Endodermal cell (in vitro differentiated cells): ENCODE data around the gene WDR86. TPM values are rescaled to one million over a fixed set of nuclear protein-coding genes. Genes with fewer than 3 reads are reported as not detected.

Source experiments
- DNase-seq: peaks from one replicate; pipeline ENCODE4 v3.0.0-alpha.2; 2017
- H3K27ac ChIP-seq: 2 replicates; pipeline ENCODE4 v1.5.1; 2013; ENCODE audit warnings: mild to moderate bottlenecking, low read depth, low read length, moderate library complexity
- H3K27me3 ChIP-seq: 2 replicates; pipeline ENCODE4 v1.6.1; 2013; ENCODE audit warnings: mild to moderate bottlenecking, low read length, moderate library complexity; ENCODE audit not compliant: insufficient read depth, control insufficient read depth, poor library complexity, severe bottlenecking
- H3K36me3 ChIP-seq: 2 replicates; pipeline ENCODE4 v1.7.0; 2013; ENCODE audit warnings: mild to moderate bottlenecking, low read length, moderate library complexity; ENCODE audit not compliant: control insufficient read depth, insufficient read depth
- H3K4me1 ChIP-seq: one replicate; pipeline ENCODE4 v1.7.0; 2013; ENCODE audit warnings: low read length; ENCODE audit not compliant: control insufficient read depth, insufficient read depth
- H3K4me3 ChIP-seq: 2 replicates; pipeline ENCODE4 v1.5.1; 2013; ENCODE audit warnings: mild to moderate bottlenecking, low read length, moderate library complexity
- H3K9ac ChIP-seq: 2 replicates; pipeline ENCODE4 v1.6.1; 2013; ENCODE audit warnings: mild to moderate bottlenecking, low read length, moderate library complexity; ENCODE audit not compliant: poor library complexity, severe bottlenecking; ENCODE audit errors: extremely low read depth
- H3K9me3 ChIP-seq: 2 replicates; pipeline ENCODE4 v1.6.1; 2013; ENCODE audit warnings: mild to moderate bottlenecking, low read length, moderate library complexity; ENCODE audit not compliant: control insufficient read depth
- H3K27ac Mint-ChIP-seq: 2 replicates; pipeline ENCODE4 v1.8.0; 2020; ENCODE audit warnings: mixed read lengths
- H3K27me3 Mint-ChIP-seq: 2 replicates; pipeline ENCODE4 v1.8.0; 2021; ENCODE audit warnings: mild to moderate bottlenecking, mixed read lengths; ENCODE audit not compliant: insufficient read depth
- H3K36me3 Mint-ChIP-seq: 2 replicates; pipeline ENCODE4 v1.8.0; 2020; ENCODE audit warnings: low read depth, mixed read lengths
- H3K4me1 Mint-ChIP-seq: 2 replicates; pipeline ENCODE4 v1.8.0; 2020; ENCODE audit warnings: mixed read lengths
- H3K4me3 Mint-ChIP-seq: 2 replicates; pipeline ENCODE4 v1.8.0; 2020; ENCODE audit warnings: mild to moderate bottlenecking, moderate library complexity, mixed read lengths
- H3K9me3 Mint-ChIP-seq: 2 replicates; pipeline ENCODE4 v1.8.0; 2020; ENCODE audit warnings: mild to moderate bottlenecking, mixed read lengths
- CTCF ChIP-seq: fragments of 200-600 bp; sonication (generic); conservative IDR thresholded peaks from 2 replicates; pipeline ENCODE4 v1.5.0; 2021; ENCODE audit warnings: antibody characterized with exemption, mild to moderate bottlenecking
- WGBS, 2 experiments: methylation state at CpG; one replicate each; pipeline versions ENCODE4 v1.1.5 to v1.1.7; 2013; ENCODE audit warnings: missing lambda C conversion rate in 2 of 2, mixed read lengths in 1 of 2; ENCODE audit not compliant: insufficient coverage in 1 of 2, insufficient read length in 1 of 2; 5-methylcytosine and 5-hydroxymethylcytosine counted together
- total RNA-seq, 2 donors: library from RNA; stranded (reverse); fragmentation: NEBNext Ultra II Directional in 1 of 2; extraction: Animal tissue kit (Norgen Biotek cat#: 25700) in 1 of 2; gene quantifications; 2 replicates in 1 of 2; 3 replicates in 1 of 2; pipeline ENCODE4 v1.2.1, GENCODE V29; 2021

WDR86 gene
- total RNA-seq, 2 donors from 2014 or later, result 83.3 to 94.2 TPM

DNA sequence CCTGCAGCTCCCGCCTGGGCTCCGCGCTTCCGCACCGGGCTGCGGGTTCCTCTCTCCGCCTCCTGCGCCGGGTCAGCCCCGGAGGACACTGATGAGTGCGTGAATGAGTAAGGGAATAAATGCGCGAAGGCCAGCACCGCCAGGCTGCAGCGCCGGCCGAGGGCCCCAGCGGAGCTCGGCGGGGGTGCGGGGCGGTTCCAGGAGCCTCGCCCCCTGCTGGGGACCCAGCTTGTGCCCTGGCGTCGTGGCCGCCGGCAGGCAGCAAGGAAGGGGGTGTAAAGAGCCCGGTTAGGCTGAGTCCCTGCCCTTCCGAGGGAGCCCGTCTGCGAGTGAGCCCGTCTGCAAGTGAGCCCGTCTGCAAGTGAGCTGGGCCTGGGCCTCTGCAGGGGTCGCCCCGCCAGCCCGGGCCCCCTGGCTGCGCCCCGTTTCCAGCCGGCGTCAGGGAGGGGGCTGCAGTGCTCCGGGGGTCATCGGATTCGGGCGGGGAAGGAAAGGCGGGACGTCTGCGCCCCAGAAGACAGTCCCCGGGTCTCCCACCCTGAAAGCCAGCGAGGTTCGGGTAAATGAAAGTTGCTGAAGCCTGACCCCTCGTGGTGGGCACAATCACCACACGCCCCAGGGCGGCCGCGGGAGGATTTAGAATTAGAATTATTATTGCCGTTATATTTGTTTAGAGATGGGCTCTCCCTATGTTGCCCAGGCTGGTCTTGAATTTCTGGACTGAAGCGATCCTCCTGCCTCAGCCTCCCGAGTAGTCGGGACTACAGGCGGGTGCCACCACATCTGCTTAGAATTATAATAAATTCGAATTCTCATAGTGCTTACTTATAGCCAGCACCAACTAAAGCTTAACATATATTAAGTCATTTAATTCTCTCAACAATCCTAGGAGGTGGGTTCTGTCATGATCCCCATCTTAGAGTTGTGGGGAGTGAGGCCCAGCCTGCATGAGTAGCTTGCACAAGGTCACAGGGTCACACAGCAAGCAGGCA is 38.7 kb upstream of the WDR86 start:
- Histone ChIP-seq H3K36me3 (no peaks in the 10 kb centered on the region), H3K9me3 (no peaks in the 10 kb centered on the region), H3K4me3 (no peak overlapping the region), H3K27ac (no peak overlapping the region), H3K27me3 (no peaks in the 10 kb centered on the region), H3K9ac (peak overlapping the region; percentile 20), H3K4me1 (no peaks in the 10 kb centered on the region)
- 20 to 24% methylated on average over 39 to 61 of the region's 61 CpGs for WGBS, 2 experiments
- peak; percentile 93 for TF ChIP-seq CTCF
- no peaks in the 10 kb centered on the region for H3K4me1 Mint-ChIP-seq
- H3K27me3 Mint-ChIP-seq, result peaks cover 12% of the 10 kb centered on the region
- peak; percentile 92 for DNase-seq
- H3K9me3 Mint-ChIP-seq, result no peaks in the 10 kb centered on the region
- H3K4me3 Mint-ChIP-seq, result peak overlapping the region; percentile 40
- no peak overlapping the region for H3K27ac Mint-ChIP-seq
- no peaks in the 10 kb centered on the region for H3K36me3 Mint-ChIP-seq

- TF ChIP-seq CTCF, result no peak
- H3K9ac ChIP-seq, result no peak overlapping the region
- no peaks in the 10 kb centered on the region for H3K9me3 ChIP-seq
- H3K4me1 ChIP-seq, result no peaks in the 10 kb centered on the region
- Mint-ChIP-seq H3K27ac (no peak overlapping the region), H3K36me3 (no peaks in the 10 kb centered on the region), H3K4me1 (no peaks in the 10 kb centered on the region), H3K27me3 (peaks cover 12% of the 10 kb centered on the region), H3K4me3 (peak overlapping the region; percentile 40), H3K9me3 (no peaks in the 10 kb centered on the region)
- no peaks in the 10 kb centered on the region for H3K36me3 ChIP-seq
- WGBS, 2 experiments, result 83 to 84% methylated on average over 8 to 22 of the region's 26 CpGs
- H3K4me3 ChIP-seq, result no peak overlapping the region
- DNase-seq, result no peak
- no peak overlapping the region for H3K27ac ChIP-seq
- no peaks in the 10 kb centered on the region for H3K27me3 ChIP-seq
These were observed 38.0 kb upstream of the WDR86 start for GRCh38 chr7:151447901-151448260.

DNA sequence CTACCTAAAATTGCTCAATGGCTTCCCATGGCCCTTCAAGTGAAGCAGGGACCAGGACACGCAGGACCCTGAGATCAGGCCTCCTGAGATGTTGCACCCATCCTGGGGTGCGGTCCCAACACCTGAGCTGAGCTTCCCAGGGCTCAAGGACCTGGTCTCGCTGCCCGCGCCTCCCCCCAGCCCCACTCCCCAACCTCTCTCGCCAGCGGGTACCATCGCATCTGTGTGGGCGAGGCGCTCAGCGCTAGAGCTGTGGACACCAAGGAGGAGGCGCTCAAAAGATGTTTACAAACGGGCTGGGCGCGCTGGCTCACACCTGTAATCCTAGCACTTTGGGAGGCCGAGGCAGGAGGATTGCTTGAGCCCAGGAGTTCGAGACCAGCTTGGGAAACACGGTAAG is 37.5 kb upstream of the WDR86 start:
- no peaks in the 10 kb centered on the region for H3K36me3 ChIP-seq
- H3K36me3 Mint-ChIP-seq, result no peaks in the 10 kb centered on the region
- no peak overlapping the region for H3K9ac ChIP-seq
- no peak overlapping the region for H3K27ac ChIP-seq
- H3K4me3 ChIP-seq, result no peak overlapping the region
- H3K4me3 Mint-ChIP-seq, result no peak overlapping the region
- H3K4me1 ChIP-seq, result no peaks in the 10 kb centered on the region
- WGBS, 2 experiments, result 95 to 96% methylated on average over 8 to 17 of the region's 18 CpGs
- H3K27ac Mint-ChIP-seq, result no peak overlapping the region
- no peaks in the 10 kb centered on the region for H3K9me3 ChIP-seq
- no peaks in the 10 kb centered on the region for H3K9me3 Mint-ChIP-seq
- H3K4me1 Mint-ChIP-seq, result no peaks in the 10 kb centered on the region
- DNase-seq, result no peak
- peaks cover 12% of the 10 kb centered on the region for H3K27me3 Mint-ChIP-seq
- H3K27me3 ChIP-seq, result no peaks in the 10 kb centered on the region
- no peak for TF ChIP-seq CTCF
